Esophagus muscularis mucosa (tissue), 4 donors: Measurements from ENCODE around the gene LYPD3.

Experiments used
- CTCF ChIP-seq, 3 experiments: fragments of 200-600 bp in 2 of 3; fragments of 450-650 bp in 1 of 3; sonication (generic) in 2 of 3; IDR thresholded peaks; one replicate each; pipeline ENCODE4 v1.5.1; 2017 to 2019; ENCODE audit warnings: antibody characterized with exemption in 3 of 3, mild to moderate bottlenecking in 2 of 3, moderate library complexity in 1 of 3
- EP300 ChIP-seq: sonication (generic); formaldehyde crosslinking; IDR thresholded peaks from one replicate; pipeline ENCODE4 v1.6.1; 2017; ENCODE audit warnings: antibody characterized with exemption
- POLR2A ChIP-seq: fragments of 450-650 bp; IDR thresholded peaks from one replicate; pipeline ENCODE4 v1.6.1; 2017; ENCODE audit warnings: antibody characterized with exemption, moderate library complexity, mild to moderate bottlenecking, low read depth
- POLR2AphosphoS5 ChIP-seq, 2 donors: sonication (generic); formaldehyde crosslinking; IDR thresholded peaks; one replicate each; pipeline ENCODE4 v1.6.1; 2017; ENCODE audit warnings: antibody characterized with exemption in 2 of 2

- TF ChIP-seq POLR2A: no peak
- TF ChIP-seq CTCF (IDR thresholded peaks at IDR 0.05): no peak
- no peak for TF ChIP-seq POLR2AphosphoS5 (IDR thresholded peaks at IDR 0.05)
- TF ChIP-seq EP300: no peak
Observed at GRCh38 chr19:43455321-43456113, 9.9 kb downstream of the LYPD3 start.
